HepG2 (cell line): ENCODE measurements around the gene TNIP1. TPM values are rescaled to one million over a fixed set of nuclear protein-coding genes. Genes with fewer than 3 reads are reported as not detected.

Experiments
- AFF4 ChIP-seq: sonication (generic); formaldehyde crosslinking; IDR thresholded peaks from 2 replicates; pipeline ENCODE4 v1.4.0; 2020; ENCODE audit warnings: missing genetic modification reagents
- CEBPZ ChIP-seq: IDR thresholded peaks from 2 replicates; pipeline ENCODE4 v1.6.1; 2012; ENCODE audit warnings: low read length, improper control_type of control experiment
- FLYWCH1 ChIP-seq: sonication (generic); formaldehyde crosslinking; IDR thresholded peaks from 2 replicates; pipeline ENCODE4 v1.8.1; 2023; ENCODE audit warnings: mild to moderate bottlenecking, missing genetic modification reagents
- FUBP1 ChIP-seq: sonication (generic); formaldehyde crosslinking; IDR thresholded peaks from 2 replicates; pipeline ENCODE4 v1.5.1; 2020; ENCODE audit warnings: missing genetic modification reagents, mild to moderate bottlenecking, borderline replicate concordance
- HNF1B ChIP-seq: sonication (generic); formaldehyde crosslinking; IDR thresholded peaks from 2 replicates; pipeline ENCODE4 v1.5.1; 2020; ENCODE audit warnings: mild to moderate bottlenecking, moderate library complexity, missing genetic modification reagents
- KDM5A ChIP-seq: fragments of 200-600 bp; sonication (generic); IDR thresholded peaks from 2 replicates; pipeline ENCODE4 v1.7.0; 2018; ENCODE audit warnings: antibody characterized with exemption, mild to moderate bottlenecking, low read length, borderline replicate concordance
- KLF9 ChIP-seq: IDR thresholded peaks from 2 replicates; pipeline ENCODE4 v1.6.1; 2016; ENCODE audit warnings: low read depth
- MBNL3 ChIP-seq: fragments of 250-450 bp; sonication (Bioruptor Pico); conservative IDR thresholded peaks from 2 replicates; pipeline ENCODE4 v1.8.0; 2022; ENCODE audit warnings: mild to moderate bottlenecking, inconsistent platforms
- MED1 ChIP-seq: sonication (generic); formaldehyde crosslinking; IDR thresholded peaks from 2 replicates; pipeline ENCODE4 v1.4.0; 2020; ENCODE audit warnings: missing genetic modification reagents
- MTF1 ChIP-seq: sonication (generic); formaldehyde crosslinking; IDR thresholded peaks from 2 replicates; pipeline ENCODE4 v1.5.0; 2020; ENCODE audit warnings: missing genetic modification reagents
- NR2C2 ChIP-seq: sonication (generic); formaldehyde crosslinking; IDR thresholded peaks from 2 replicates; pipeline ENCODE4 v1.4.0; 2020; ENCODE audit warnings: missing genetic modification reagents, mild to moderate bottlenecking, moderate library complexity, borderline replicate concordance
- PAX8 ChIP-seq: sonication (generic); formaldehyde crosslinking; IDR thresholded peaks from 2 replicates; pipeline ENCODE4 v1.8.0; 2022; ENCODE audit warnings: mild to moderate bottlenecking, missing genetic modification reagents, borderline replicate concordance
- ZNF281 ChIP-seq: sonication (generic); formaldehyde crosslinking; IDR thresholded peaks from 2 replicates; pipeline ENCODE4 v1.4.0; 2020; ENCODE audit warnings: missing genetic modification reagents, borderline replicate concordance
- ZNF501 ChIP-seq: sonication (generic); formaldehyde crosslinking; IDR thresholded peaks from 2 replicates; pipeline ENCODE4 v1.5.1; 2020; ENCODE audit warnings: mild to moderate bottlenecking, moderate library complexity, missing genetic modification reagents
- polyA plus RNA-seq, 8 experiments: library from polyadenylated mRNA; depleted of rRNA in 3 of 8; stranded (reverse) in 7 of 8; unstranded in 1 of 8; fragments of >200 nt; fragmentation: Illumina TruSeq in 4 of 8; extraction: Trizol in 4 of 8; gene quantifications; 2 replicates each; pipeline versions ENCODE4 v1.2.1 to v1.2.3, GENCODE V29; 2011 to 2016; ENCODE audit warnings: low read depth in 4 of 8, missing spikeins in 1 of 8, mixed read lengths in 1 of 8; ENCODE audit not compliant: insufficient read depth in 1 of 8
- total RNA-seq, 5 experiments: library from RNA; depleted of rRNA; stranded (reverse); fragments of >200 nt; fragmentation: Illumina TruSeq; extraction: Trizol; gene quantifications; 2 replicates each; pipeline ENCODE4 v1.2.3, GENCODE V29; 2016; ENCODE audit warnings: low read depth in 1 of 5

Gene TNIP1
- total and polyA plus RNA-seq, 2 of the 13 experiments (the other 11 are each of a cell fraction or from before 2014, with no cell fraction given), result 26.2 to 45.9 TPM

- TF ChIP-seq HNF1B (CRISPR knock-in tag) (peak; percentile 77; the same call in 1 of the 2 replicates), ZNF281 (no peak), MTF1 (CRISPR knock-in tag) (no peak), MED1 (CRISPR knock-in tag) (peak; percentile 62), CEBPZ (no peak), ZNF501 (CRISPR knock-in tag) (peak; percentile 82), FLYWCH1 (CRISPR knock-in tag) (no peak), KLF9 (no peak), PAX8 (CRISPR knock-in tag) (no peak), KDM5A (peak; percentile 40; the same call in 1 of the 2 replicates), FUBP1 (CRISPR knock-in tag) (no peak), AFF4 (CRISPR knock-in tag) (no peak), MBNL3 (no peak), NR2C2 (CRISPR knock-in tag) (peak; percentile 38; the same call in 1 of the 2 replicates)
These were observed 60.3 kb downstream of the TNIP1 start, which contains the start of gene GPX3 (continued) for GRCh38 chr5:151020304-151021110.
